Endothelial cell (in vitro differentiated cells): ENCODE measurements around the gene RAB22A. TPM values are rescaled to one million over a fixed set of nuclear protein-coding genes. Genes with fewer than 3 reads are reported as not detected.

Experiments
- DNase-seq: peaks from one replicate; pipeline ENCODE4 v3.0.0; 2021; ENCODE audit warnings: low spot score
- H3K27ac Mint-ChIP-seq: one replicate; pipeline ENCODE4 v1.8.0; 2021; ENCODE audit warnings: mixed read lengths, inconsistent platforms; ENCODE audit not compliant: unreplicated experiment
- H3K27me3 Mint-ChIP-seq: one replicate; pipeline ENCODE4 v1.8.0; 2021; ENCODE audit warnings: mild to moderate bottlenecking, moderate library complexity, mixed read lengths, inconsistent platforms; ENCODE audit not compliant: unreplicated experiment
- H3K36me3 Mint-ChIP-seq: one replicate; pipeline ENCODE4 v1.8.0; 2021; ENCODE audit warnings: mild to moderate bottlenecking, low read depth, mixed read lengths, inconsistent platforms; ENCODE audit not compliant: unreplicated experiment
- H3K4me1 Mint-ChIP-seq: one replicate; pipeline ENCODE4 v1.8.0; 2021; ENCODE audit warnings: mild to moderate bottlenecking, mixed read lengths, inconsistent platforms; ENCODE audit not compliant: unreplicated experiment
- H3K4me3 Mint-ChIP-seq: one replicate; pipeline ENCODE4 v1.8.0; 2021; ENCODE audit warnings: mild to moderate bottlenecking, mixed read lengths, inconsistent platforms; ENCODE audit not compliant: unreplicated experiment
- H3K9me3 Mint-ChIP-seq: one replicate; pipeline ENCODE4 v1.8.0; 2021; ENCODE audit warnings: mixed read lengths, inconsistent platforms; ENCODE audit not compliant: unreplicated experiment
- CTCF ChIP-seq: fragments of 200-600 bp; sonication (generic); IDR thresholded peaks from one replicate; pipeline ENCODE4 v1.5.0; 2021; ENCODE audit warnings: antibody characterized with exemption; ENCODE audit not compliant: unreplicated experiment
- total RNA-seq: library from RNA; stranded (reverse); fragmentation: NEBNext Ultra II Directional; extraction: Animal tissue kit (Norgen Biotek cat#: 25700); gene quantifications from one replicate; pipeline ENCODE4 v1.2.1, GENCODE V29; 2021; ENCODE audit not compliant: unreplicated experiment

The RAB22A gene
- total RNA-seq, 1 donor from 2014 or later, result 14.2 TPM

GRCh38 chr20:58349570-58349969 is 40.1 kb downstream of the RAB22A start:
- no peaks in the 10 kb centered on the region for H3K9me3 Mint-ChIP-seq
- DNase-seq, result no peak
- no peaks in the 10 kb centered on the region for H3K27me3 Mint-ChIP-seq
- H3K4me3 Mint-ChIP-seq, result no peak overlapping the region
- no peaks in the 10 kb centered on the region for H3K4me1 Mint-ChIP-seq
- TF ChIP-seq CTCF, result no peak
- no peak overlapping the region for H3K27ac Mint-ChIP-seq
- H3K36me3 Mint-ChIP-seq, result peaks cover 28% of the 10 kb centered on the region

- H3K36me3 Mint-ChIP-seq, result peaks cover 12% of the 10 kb centered on the region
- no peaks in the 10 kb centered on the region for H3K9me3 Mint-ChIP-seq
- no peak for TF ChIP-seq CTCF
- H3K4me1 Mint-ChIP-seq, result no peaks in the 10 kb centered on the region
- no peak for DNase-seq
- no peak overlapping the region for H3K4me3 Mint-ChIP-seq
- no peaks in the 10 kb centered on the region for H3K27me3 Mint-ChIP-seq
- no peak overlapping the region for H3K27ac Mint-ChIP-seq
Measured at GRCh38 chr20:58352468-58352867, 43.0 kb downstream of the RAB22A start.

GRCh38 chr20:58359441-58359840 is 49.9 kb downstream of the RAB22A start:
- H3K27me3 Mint-ChIP-seq, result no peaks in the 10 kb centered on the region
- H3K4me1 Mint-ChIP-seq, result no peaks in the 10 kb centered on the region

GRCh38 chr20:58360936-58361335 is 51.4 kb downstream of the RAB22A start:
- H3K9me3 Mint-ChIP-seq, result no peaks in the 10 kb centered on the region
- H3K4me1 Mint-ChIP-seq, result no peaks in the 10 kb centered on the region
- peaks cover 13% of the 10 kb centered on the region for H3K36me3 Mint-ChIP-seq
- no peak for TF ChIP-seq CTCF
- no peaks in the 10 kb centered on the region for H3K27me3 Mint-ChIP-seq
- no peak overlapping the region for H3K27ac Mint-ChIP-seq
- DNase-seq, result no peak
- no peak overlapping the region for H3K4me3 Mint-ChIP-seq

More at GRCh38 chr20:58359441-58359840, 49.9 kb downstream of the RAB22A start:
- H3K4me3 Mint-ChIP-seq, result no peak overlapping the region
- TF ChIP-seq CTCF, result no peak
- H3K9me3 Mint-ChIP-seq, result no peaks in the 10 kb centered on the region
- H3K36me3 Mint-ChIP-seq, result peaks cover 19% of the 10 kb centered on the region
- no peak overlapping the region for H3K27ac Mint-ChIP-seq
- no peak for DNase-seq

GRCh38 chr20:58361481-58362205 is 52.1 kb downstream of the RAB22A start:
- TF ChIP-seq CTCF, result no peak
- H3K9me3 Mint-ChIP-seq, result no peaks in the 10 kb centered on the region
- H3K4me3 Mint-ChIP-seq, result no peak overlapping the region
- DNase-seq, result no peak
- H3K36me3 Mint-ChIP-seq, result peaks cover 11% of the 10 kb centered on the region
- H3K27ac Mint-ChIP-seq, result no peak overlapping the region
- H3K27me3 Mint-ChIP-seq, result no peaks in the 10 kb centered on the region
- no peaks in the 10 kb centered on the region for H3K4me1 Mint-ChIP-seq
